GM12891 (cell line): ENCODE data around the gene FBXO34.

Experiments used
- POLR2A ChIP-seq: IDR thresholded peaks from 2 replicates; pipeline ENCODE4 v1.6.1; 2011; ENCODE audit warnings: low read depth, low read length, control low read depth
- POLR2AphosphoS5 ChIP-seq: IDR thresholded peaks from 2 replicates; pipeline ENCODE4 v1.6.1; 2011; ENCODE audit warnings: low read depth, low read length, control low read depth

DNA sequence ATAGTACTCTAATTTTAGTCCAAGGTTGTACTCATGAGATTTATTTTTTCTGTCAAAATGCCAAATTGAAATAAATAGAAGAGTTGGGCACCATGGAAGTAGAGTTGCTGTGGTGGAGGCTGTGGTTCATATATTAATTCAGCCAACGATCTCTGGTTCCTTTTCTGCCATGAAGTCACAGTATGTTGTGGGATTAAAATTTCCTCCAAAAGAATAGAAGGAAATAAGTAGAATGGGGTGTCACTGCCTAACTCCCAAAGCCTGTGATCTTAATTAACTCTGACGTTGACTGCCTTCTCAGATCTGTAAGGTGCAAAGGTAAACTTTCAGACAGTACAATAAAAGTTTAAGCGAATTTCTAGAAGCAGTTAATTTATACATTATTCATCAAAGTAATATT lies 37.6 kb upstream of the FBXO34 start:
- TF ChIP-seq POLR2AphosphoS5 (no peak), POLR2A (no peak)
